Measurements from ENCODE around the gene ITPKB. TPM values are rescaled to one million over a fixed set of nuclear protein-coding genes. Genes with fewer than 3 reads are reported as not detected.

The ITPKB gene
- total RNA-seq, 1 experiment from 2014 or later, result 9.5 TPM

- no peaks in the 10 kb centered on the region for H3K27me3 Mint-ChIP-seq (ENCODE audit: insufficient read depth, unreplicated experiment)
- no TSS peak for BruUV-seq (replicated peaks)
- H3K4me1 Mint-ChIP-seq (ENCODE audit: insufficient read depth, unreplicated experiment), result peaks cover 17% of the 10 kb centered on the region
- POLR2A ChIA-PET, result interaction anchor here (0.6 to 1.0 kb wide), 2 partner anchors 21 to 184 kb away, joined by 3 to 5 read pairs; no protein-coding TSS in a partner anchor
- CTCF ChIA-PET, result interaction anchor here (0.6 to 16.7 kb wide), 8 partner anchors 11 to 212 kb away, joined by 3 to 342 read pairs (median 4); no protein-coding TSS in a partner anchor
- no peaks in the 10 kb centered on the region for H3K9me3 Mint-ChIP-seq (ENCODE audit: unreplicated experiment)
- intact Hi-C loops (cut with micrococcal nuclease), result no loop called here
- no peak for TF ChIP-seq CTCF (IDR thresholded peaks at IDR 0.05; ENCODE audit: unreplicated experiment)
- H3K27ac Mint-ChIP-seq (ENCODE audit: low read depth, unreplicated experiment), result no peak overlapping the region
- peaks cover 6% of the 10 kb centered on the region for H3K36me3 Mint-ChIP-seq (ENCODE audit: insufficient read depth, unreplicated experiment)
- no peak overlapping the region for H3K4me3 Mint-ChIP-seq (ENCODE audit: unreplicated experiment)
- no peak for DNase-seq (ENCODE audit: unreplicated experiment)
These were observed 101.7 kb downstream of the ITPKB start for GRCh38 chr1:226637147-226637935.

GRCh38 chr1:226636847-226637096, 102.3 kb downstream of the ITPKB start:
- ChIA-PET CTCF (interaction anchor here (0.9 to 16.7 kb wide), 4 partner anchors 10 to 188 kb away, joined by 3 to 342 read pairs (median 8); no protein-coding TSS in a partner anchor), POLR2A (interaction anchor here (0.6 kb wide), 1 partner anchor 21 kb away, joined by 3 read pairs; no protein-coding TSS in a partner anchor)
- Mint-ChIP-seq H3K4me1 (ENCODE audit: insufficient read depth, unreplicated experiment) (peaks cover 20% of the 10 kb centered on the region), H3K9me3 (ENCODE audit: unreplicated experiment) (no peaks in the 10 kb centered on the region), H3K27me3 (ENCODE audit: insufficient read depth, unreplicated experiment) (no peaks in the 10 kb centered on the region), H3K27ac (ENCODE audit: low read depth, unreplicated experiment) (no peak overlapping the region), H3K4me3 (ENCODE audit: unreplicated experiment) (no peak overlapping the region), H3K36me3 (ENCODE audit: insufficient read depth, unreplicated experiment) (peaks cover 6% of the 10 kb centered on the region)
- DNase-seq (ENCODE audit: unreplicated experiment), result no peak
- intact Hi-C loops (cut with micrococcal nuclease), result no loop called here
- no TSS peak for BruUV-seq (replicated peaks)
- TF ChIP-seq CTCF (IDR thresholded peaks at IDR 0.05; ENCODE audit: unreplicated experiment), result no peak

- CTCF ChIA-PET, result interaction anchor here (0.6 to 16.7 kb wide), 31 partner anchors 10 to 1928 kb away, joined by 3 to 342 read pairs (median 4); no protein-coding TSS in a partner anchor
- Mint-ChIP-seq H3K9me3 (ENCODE audit: unreplicated experiment) (no peaks in the 10 kb centered on the region), H3K4me1 (ENCODE audit: insufficient read depth, unreplicated experiment) (peaks cover 20% of the 10 kb centered on the region), H3K27ac (ENCODE audit: low read depth, unreplicated experiment) (peak overlapping the region; percentile 1), H3K36me3 (ENCODE audit: insufficient read depth, unreplicated experiment) (peaks cover 6% of the 10 kb centered on the region), H3K4me3 (ENCODE audit: unreplicated experiment) (no peak overlapping the region), H3K27me3 (ENCODE audit: insufficient read depth, unreplicated experiment) (no peaks in the 10 kb centered on the region)
- peak; percentile 86 for DNase-seq (ENCODE audit: unreplicated experiment)
- no TSS peak for BruUV-seq (replicated peaks)
- POLR2A ChIA-PET, result interaction anchor here (0.6 to 2.8 kb wide), 11 partner anchors 22 to 304 kb away, joined by 3 to 20 read pairs (median 4); partner anchors contain the start of genes COQ8A and PSEN2
- intact Hi-C loops (cut with micrococcal nuclease), result loop anchor here (2.0 kb wide), 2 partner anchors 27 to 67 kb away; no protein-coding TSS in a partner anchor
- TF ChIP-seq CTCF (IDR thresholded peaks at IDR 0.05; ENCODE audit: unreplicated experiment), result no peak
These were observed 103.6 kb downstream of the ITPKB start for GRCh38 chr1:226635456-226635941.

GRCh38 chr1:226634611-226635246, 104.4 kb downstream of the ITPKB start:
- TF ChIP-seq CTCF (IDR thresholded peaks at IDR 0.05; ENCODE audit: unreplicated experiment), result no peak
- Mint-ChIP-seq H3K27me3 (ENCODE audit: insufficient read depth, unreplicated experiment) (no peaks in the 10 kb centered on the region), H3K4me3 (ENCODE audit: unreplicated experiment) (no peak overlapping the region), H3K27ac (ENCODE audit: low read depth, unreplicated experiment) (peak overlapping the region; percentile 1), H3K9me3 (ENCODE audit: unreplicated experiment) (no peaks in the 10 kb centered on the region), H3K4me1 (ENCODE audit: insufficient read depth, unreplicated experiment) (peaks cover 20% of the 10 kb centered on the region), H3K36me3 (ENCODE audit: insufficient read depth, unreplicated experiment) (peaks cover 6% of the 10 kb centered on the region)
- intact Hi-C loops (cut with micrococcal nuclease), result loop anchor here (1.0 to 2.0 kb wide), 6 partner anchors 28 to 803 kb away; no protein-coding TSS in a partner anchor
- ChIA-PET POLR2A (interaction anchor here (0.8 to 2.8 kb wide), 10 partner anchors 23 to 305 kb away, joined by 3 to 20 read pairs (median 4); partner anchors contain the start of genes COQ8A and PSEN2), CTCF (interaction anchor here (0.6 to 16.7 kb wide), 65 partner anchors 8 to 1927 kb away, joined by 3 to 342 read pairs (median 5); no protein-coding TSS in a partner anchor)
- BruUV-seq (replicated peaks), result no TSS peak
- DNase-seq (ENCODE audit: unreplicated experiment), result no peak

Data from MCF 10A (cell line).